KG1 (cell line): ENCODE results near the gene GLS2.
A peak's percentile ranks its signal among the peaks of the same experiment; 100 is the strongest.
"Not testable (repeated sequence)": the region's sequence is repeated elsewhere in the genome, so short reads cannot be mapped to it uniquely, and the experiment has no call there.

Source experiments
- DNase-seq: peaks from one replicate; lab custom pipeline; 2025; lab: John Stamatoyannopoulos, UW

GLS2 gene

DNA sequence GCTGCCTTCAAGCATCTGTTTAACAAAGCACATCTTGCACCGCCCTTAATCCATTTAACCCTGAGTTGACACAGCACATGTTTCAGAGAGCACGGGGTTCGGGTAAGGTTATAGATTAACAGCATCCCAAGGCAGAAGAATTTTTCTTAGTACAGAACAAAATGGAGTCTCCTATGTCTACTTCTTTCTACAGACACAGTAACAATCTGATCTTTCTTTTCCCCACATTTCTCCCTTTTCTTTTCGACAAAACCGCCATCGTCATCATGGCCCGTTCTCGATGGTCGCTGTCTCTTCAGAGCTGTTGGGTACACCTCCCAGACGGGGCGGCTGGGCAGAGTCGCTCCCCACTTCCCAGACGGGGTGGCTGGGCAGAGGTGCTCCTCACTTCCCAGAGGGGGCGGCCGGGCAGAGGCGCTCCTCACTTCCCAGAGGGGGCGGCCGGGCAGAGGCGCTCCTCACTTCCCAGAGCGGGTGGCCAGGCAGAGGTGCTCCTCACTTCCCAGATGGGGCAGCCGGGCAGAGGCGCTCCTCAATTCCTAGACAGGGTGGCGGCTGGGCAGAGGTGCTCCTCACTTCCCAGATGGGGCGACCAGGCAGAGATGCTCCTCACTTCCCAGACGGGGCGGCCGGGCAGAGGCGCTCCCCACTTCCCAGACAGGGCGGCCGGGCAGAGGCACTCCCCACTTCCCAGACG lies 5.6 kb upstream of the GLS2 start:
- not testable (repeated sequence) for DNase-seq

DNA sequence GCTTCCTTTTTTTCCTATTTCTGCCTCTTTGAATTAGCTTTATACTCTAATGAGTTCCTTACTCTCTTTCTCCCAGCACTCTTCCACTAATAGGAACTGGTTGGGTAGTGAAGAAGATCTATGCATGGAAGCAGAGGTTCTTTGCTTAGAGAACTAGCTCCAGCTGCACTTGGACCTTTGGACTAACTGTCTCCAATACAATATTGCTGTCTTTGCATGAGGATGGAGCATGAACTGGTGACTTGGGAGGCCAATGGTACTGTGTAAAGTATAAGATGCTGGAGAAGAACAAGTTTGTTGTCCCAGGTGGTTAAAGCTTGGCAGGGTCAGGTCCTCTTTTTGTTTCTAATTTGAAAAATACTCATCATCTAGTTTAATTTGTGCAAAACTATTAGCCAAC lies 2.4 kb upstream of the GLS2 start:
- DNase-seq: no peak

DNA sequence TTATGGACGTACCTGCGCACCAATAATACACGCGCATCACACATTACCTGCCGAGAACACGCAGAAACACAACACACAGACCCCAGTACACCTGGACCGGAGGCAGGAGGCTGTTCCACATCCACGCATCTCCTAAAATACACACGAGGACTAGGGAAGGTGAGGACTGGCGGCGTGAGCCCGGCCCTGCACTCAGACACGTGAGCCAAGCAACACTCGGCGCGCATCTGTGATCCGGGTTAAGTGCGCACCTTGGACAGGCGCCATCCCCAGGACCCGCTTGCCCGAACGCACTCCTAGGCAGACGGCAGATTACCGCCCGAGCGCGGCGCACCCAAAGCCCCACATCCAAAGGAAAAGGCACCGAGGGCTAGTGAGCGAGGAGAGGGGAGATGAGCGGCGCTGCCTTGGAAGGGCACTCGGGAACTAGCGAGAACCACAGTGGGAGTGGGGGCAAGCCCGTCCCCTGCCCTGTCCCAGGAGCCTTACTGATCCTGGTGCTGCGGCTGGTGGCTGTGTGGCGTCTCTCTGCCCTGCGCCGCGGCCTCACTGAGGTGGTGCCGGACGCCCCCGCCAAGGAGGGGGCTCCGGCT lies 417 bp downstream of the GLS2 start:
- no peak for DNase-seq

DNA sequence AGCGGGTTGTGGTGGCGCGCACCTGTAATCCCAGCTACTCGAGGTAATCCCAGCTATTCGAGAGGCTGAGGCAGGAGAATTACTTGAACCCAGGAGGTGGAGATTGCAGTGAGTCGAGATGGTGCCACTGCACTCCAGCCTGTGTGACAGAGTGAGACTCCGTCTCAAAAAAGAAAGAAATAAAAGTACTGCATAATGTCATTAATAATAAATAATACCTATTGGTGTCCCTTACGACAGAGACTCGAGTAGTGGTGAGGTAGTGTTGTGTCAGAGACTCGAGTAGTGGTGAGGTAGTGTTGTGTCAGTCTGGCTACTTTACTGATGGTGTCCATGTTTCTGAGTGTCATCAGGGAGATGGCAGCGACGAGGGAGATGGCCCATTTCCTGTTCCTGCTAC lies 1.3 kb downstream of the GLS2 start:
- DNase-seq: no peak

DNA sequence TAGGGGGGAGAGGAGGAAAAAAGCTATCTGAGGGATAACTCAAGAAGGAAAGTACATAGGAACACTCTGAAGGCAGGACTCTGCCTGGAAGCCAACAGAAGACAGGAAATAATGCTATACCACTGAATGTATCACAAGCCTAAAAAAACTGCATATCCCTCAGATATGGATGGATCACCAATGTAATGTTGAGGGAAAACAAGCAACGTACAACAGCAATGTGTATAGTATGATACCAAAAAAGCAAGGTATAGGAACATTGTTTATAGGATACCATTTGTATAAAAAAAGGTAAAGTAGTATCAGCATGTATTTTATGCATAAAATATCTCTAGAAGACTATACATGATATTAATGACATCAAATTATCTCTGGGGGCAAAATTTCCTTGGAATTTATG lies 3.4 kb downstream of the GLS2 start:
- no peak for DNase-seq

DNA sequence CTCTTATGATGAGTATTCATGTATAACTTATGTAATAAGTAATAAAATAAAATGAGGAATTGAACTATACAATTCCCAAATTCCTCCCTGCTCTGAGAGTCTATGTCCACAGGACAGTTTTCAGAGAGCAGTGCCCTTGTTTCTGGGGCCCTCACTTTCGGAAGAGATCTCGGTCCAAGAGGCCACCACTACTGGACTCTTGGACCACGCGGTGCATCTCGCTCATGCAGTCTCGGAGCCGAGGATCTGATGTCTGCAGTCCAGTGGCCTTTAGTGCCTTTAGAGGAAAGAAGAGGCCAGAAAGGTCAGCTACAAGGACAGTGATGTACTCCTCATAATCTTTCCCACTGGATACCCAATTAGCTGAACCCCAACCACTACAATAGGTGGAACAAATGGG lies 8.3 kb downstream of the GLS2 start:
- DNase-seq: no peak

DNA sequence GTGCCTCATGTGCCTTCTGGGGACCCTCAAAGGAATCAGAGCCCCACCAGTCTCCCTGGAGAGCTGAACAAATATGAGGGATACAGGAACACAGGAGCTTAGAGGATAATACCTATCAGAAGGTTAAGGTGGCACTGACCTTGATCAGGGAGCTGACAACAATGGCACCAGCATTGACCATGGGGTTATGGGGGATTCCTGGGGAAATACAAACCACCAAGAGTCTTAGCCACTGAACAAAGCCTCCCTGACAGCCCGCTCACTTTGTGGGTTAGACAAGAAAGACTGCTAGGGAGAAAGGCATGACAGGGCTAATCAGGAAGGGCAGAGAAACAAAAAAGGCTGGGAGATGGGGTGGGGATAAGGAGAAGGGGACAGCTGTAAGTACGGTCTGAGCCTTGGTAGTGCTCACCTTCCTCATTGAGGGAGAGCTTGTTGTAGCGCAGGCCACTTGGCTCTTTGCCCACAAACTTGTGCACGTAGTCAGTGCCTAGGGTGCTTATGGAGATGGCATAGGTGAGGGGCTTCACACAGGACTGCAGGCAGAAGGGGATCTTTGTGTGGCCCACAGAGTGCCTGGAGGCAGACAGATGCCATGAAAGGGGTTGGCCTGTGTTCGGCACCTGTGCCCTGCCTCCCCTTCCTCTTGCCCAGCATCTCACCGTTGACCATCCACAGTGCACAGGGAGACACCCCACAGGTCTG lies 10.3 kb downstream of the GLS2 start:
- DNase-seq: no peak

DNA sequence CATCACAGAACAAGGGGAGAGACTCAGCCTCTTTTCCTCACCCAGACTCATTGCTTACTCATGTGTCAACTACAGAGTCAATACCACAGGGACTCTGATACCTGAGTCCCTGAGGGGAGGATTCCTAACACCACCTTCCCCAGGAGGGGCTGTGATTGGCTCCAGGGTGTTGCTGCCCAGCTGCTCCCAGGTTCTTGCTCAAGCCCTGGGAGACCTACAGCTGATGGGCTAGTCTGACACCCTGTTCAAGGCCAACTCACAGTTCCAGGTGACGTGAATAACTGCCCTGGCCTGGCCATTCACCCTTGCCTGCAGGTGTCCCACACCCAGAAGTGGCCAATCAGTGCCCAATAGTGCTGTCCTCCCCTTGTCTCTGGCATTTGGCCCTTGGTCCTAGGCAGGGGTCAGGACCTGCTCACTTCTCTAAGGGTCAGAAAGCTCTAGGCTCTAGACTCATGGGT lies 11.0 kb downstream of the GLS2 start:
- no peak for DNase-seq

DNA sequence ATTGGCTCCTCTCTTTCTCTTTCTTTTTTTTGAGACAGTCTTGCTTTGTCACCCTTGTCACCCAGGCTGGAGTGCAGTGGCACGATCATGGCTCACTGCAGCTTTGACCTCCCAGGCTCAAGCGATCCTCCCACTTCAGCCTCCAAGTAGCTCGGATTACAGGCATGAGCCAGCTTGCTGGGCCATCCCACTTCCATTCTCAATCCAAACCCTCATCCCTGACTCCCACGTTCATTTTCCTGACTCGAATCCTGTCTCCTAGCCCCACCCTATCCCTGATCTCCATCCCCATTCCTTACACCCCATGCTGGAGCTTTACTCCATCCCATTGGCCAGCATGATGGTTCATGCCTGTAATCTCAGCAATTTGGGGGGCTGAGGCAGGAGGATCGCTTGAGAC lies 11.8 kb downstream of the GLS2 start:
- no peak for DNase-seq

DNA sequence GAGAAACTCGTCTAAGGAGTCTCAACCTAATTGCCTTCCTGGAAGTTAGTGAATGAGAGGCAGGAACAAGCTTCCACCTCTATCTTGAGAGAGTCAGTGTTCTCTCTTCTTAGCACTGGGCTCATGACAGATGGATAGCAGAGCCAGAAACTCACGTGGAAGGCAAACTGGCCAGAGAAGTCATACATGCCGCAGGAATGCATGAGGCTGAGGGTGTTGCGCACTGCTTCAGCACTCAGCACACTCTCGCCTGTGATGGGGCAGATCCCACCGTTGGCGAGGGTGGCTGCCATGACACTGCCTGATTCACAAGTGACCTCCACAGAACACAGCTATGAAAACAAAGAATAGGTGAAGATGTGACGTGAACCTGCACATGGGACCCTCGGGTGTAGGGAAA lies 13.6 kb downstream of the GLS2 start:
- DNase-seq: no peak

DNA sequence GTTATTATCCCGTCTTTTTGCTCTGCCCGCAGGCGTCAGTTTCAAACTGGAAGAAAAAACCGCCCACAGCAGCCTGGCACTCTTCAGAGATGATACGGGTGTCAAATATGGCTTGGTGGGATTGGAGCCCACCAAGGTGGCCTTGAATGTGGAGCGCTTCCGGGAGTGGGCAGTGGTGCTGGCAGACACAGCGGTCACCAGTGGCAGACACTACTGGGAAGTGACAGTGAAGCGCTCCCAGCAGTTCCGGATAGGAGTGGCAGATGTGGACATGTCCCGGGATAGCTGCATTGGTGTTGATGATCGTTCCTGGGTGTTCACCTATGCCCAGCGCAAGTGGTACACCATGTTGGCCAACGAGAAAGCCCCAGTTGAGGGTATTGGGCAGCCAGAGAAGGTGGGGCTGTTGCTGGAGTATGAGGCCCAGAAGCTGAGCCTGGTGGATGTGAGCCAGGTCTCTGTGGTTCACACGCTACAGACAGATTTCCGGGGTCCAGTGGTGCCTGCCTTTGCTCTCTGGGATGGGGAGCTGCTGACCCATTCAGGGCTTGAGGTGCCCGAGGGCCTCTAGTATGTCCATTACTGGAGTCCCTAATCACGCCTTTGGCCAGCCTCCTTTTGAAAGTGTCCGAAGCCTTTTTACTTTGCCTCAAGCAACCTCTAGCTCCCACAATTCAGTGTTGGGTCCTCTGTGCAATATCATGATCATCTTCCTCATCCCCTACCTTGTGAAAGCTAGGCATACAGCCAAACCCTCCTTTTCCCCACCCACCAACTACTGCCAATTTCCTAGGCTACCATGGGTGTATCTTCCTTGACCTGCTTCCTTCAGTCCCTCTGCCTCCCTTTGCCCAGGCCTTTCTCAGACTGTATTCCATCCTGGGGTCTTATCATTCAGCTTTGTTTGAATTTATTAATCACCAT lies 18.7 kb downstream of the GLS2 start:
- DNase-seq: no peak

DNA sequence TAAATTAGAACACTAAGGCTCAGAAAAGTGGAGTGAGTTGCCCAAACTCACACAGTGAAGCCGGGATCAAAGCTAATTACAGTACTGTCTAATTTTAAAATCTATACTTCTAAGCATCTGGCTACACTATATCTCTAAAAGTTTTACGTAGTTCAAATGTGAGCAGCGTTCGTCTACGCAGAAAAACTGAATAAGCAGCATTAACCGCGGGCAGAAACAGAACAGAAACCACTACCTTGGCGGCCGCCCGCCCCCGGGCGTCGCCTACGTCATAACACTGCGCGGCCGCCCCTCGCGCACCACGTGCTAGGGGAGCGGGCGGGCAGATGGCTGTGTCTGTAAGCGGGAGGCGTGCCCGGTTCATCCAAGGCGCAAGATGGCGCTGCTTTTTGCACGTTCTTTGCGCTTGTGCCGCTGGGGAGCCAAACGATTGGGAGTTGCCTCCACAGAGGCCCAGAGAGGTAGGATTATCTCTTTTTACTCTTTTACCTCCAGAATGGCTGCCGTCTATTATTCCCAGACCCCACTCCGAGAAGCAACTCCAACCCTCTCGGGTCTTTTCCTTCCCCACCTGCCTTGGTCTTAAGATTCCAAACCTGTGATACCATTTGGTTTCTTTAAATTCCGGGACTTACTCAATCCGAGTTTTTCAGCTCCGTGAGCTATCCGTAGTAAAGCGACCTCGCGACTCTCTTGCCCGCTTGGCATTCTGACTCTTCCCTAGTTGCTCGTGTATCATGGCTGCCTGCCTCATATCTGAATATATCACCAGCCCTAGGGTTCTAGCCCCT lies 19.6 kb downstream of the GLS2 start, which contains the start of gene SPRYD4:
Gene SPRYD4 (plus strand): TSS at position 363 of the 791 bp plus-strand sequence. CDS start 14 bp downstream, at position 377.
- peak; percentile 69 for DNase-seq

DNA sequence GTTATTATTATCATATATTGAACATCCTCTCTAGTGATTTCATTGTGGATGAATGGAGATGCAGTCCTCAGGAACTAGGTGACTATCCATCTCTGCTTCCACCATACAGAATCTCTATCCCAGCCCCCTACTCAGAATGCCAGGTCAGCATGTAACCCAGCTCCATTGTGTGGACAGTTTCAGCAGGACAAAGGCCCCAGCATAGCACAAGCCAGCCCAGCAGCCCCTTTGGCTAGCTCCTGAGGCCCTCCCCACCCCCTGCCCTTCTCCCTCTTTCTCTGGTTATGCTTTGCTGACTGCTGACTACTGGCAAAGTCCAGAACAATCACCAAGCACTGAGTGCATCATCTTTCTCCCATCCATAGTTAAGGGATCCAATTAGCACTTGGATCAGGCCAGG lies 25.4 kb downstream of the GLS2 start:
- DNase-seq: no peak

DNA sequence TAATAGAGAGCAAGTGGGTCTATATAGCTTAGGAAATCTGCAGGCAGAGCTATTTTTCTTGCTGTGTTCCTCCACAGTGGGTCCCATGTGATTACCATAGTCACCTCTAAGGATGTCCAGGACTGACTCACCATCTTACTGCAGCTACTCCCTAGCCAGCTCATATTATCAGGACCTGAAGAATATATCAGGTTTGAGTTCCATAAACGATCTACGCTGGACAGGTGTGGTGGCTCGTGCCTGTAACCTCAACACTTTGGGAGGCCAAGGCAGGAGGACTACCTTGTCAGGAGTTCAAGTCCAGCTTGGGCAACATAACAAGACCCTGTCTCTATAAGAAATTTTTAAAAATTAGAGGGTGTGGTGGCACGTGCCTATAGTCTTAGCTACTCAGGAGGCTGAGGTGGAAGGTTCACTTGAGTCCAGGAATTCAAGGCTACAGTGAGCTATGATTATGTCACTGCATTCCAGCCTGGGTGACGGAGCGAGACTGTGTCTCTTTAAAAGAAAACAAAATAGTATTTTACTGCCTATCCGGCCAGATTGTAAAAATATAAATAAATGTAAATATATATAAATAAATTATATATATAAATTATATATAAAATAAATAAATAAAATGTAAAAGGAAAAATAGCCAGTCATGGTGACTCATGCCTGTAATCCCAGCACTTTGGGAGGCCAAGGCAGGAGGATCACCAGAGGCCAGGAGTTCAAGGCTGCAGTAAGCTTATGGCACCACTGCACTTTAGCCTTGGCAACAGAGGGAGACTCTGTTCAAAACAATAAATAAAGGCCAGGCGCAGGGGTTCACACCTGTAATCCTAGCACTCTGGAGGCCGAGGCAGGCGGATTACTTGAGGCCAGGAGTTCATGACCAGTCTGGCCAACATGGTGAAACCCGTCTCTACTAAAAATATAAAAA lies 26.5 kb downstream of the GLS2 start:
- DNase-seq: no peak

DNA sequence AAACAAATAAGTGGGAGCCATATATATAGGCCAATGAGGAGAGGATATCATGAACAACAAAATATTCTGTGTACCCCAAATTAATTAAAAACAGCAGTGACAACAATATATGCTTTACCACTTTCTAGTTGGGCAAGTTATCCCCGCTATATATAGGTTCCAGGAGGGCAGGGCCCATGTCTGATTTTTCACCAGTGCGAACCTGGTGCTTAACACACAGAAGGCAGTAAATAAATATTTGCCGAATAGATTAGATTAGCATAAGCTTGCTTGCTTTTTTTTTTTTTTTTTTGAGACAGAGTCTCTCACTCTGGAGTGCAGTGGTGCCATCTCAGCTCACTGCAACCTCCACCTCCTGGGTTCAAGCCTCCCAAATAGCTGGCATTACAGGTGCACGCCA lies 30.1 kb downstream of the GLS2 start:
- no peak for DNase-seq

DNA sequence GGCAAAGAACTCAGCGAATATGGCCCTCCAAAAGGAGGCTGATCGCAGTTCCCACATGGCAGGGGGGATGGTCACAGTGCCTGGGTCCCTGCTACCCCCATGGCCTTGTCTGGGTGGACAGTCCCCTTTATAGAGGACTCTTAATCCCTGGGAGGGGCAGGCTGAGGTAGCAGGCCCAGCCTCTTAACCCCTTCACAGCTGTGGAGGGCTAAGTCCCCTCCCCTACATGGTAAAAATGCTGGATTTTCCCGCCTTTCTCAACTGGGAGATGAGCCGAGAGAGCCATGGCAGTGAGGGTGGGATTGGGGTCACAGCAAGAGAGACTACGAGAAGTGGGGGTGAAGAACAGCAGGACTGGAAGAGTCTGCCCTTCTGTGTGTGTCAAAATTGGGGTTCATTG lies 33.4 kb downstream of the GLS2 start, which contains the start of gene MIP:
Gene MIP (minus strand): TSS at position 101 of the 400 bp plus-strand sequence. CDS start 44 bp downstream, at position 57.
- DNase-seq: no peak

DNA sequence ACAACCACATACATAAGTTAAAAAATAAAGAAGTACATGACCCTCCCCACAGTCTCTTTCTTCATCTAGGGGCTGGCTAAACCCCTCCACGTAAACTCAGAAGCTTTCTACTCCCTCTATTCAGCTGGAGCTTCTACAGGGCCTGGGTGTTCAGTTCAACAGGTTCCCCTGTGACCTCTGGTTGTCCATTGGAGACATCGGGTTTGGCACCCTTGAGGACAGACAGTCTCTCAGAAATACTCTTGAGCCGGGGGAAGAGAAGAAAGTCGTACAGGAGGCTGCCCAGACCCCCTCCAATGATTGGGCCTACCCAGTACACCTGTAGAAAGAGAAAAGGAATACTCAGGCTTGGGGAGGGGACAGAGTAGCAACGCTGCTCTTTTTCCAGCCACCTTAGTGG lies 36.8 kb downstream of the GLS2 start:
- no peak for DNase-seq

DNA sequence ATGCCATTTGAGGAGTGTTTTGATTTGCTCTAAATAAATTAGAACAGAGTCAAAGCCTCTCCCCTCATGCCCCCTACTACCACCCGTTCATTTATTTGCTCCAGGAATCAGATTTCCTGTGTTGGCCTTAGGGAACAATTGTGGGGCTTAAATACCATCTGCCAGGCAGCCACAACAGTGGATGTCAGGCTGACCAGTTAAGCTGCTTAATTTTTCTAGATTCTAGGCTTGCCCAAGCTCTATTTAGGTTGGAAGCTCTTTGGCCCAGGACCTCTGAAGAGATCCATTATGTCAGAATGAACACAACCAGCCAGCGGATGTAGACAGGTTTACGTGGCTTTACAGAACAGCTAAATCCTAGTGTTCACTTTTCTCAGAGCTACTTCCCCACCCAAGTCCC lies 37.7 kb downstream of the GLS2 start:
- DNase-seq: no peak

DNA sequence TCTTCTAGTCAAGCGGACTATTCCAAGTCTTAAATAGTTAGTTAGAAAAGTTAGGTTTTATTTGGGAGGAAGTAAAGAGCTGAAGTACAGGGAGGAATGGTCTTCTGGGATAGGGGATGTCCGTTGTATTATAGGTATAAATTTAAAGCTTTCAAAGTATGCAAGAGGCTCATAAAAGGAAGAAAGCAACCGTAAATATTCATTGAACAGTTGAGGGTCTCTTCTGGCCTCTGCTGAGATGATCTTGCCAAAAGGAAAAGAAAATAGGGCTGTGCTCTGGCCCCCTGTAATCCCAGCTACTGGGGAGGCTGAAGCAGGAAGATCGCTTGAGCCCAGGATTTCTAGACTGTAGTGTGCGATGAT lies 38.4 kb downstream of the GLS2 start:
- DNase-seq: no peak
